Fibroblast of lung (primary cell): Measurements from ENCODE around the gene MRPL45.

Experiments
- EZH2 ChIP-seq: IDR thresholded peaks from 2 replicates; pipeline ENCODE4 v1.5.1; 2012; ENCODE audit warnings: low read length, control low read depth, mild to moderate bottlenecking; ENCODE audit errors: missing control alignments
- TF ChIP-seq, protein P1 (sequence below), 2 donors: IDR thresholded peaks in 1 of 2; conservative IDR thresholded peaks in 1 of 2; 1 replicate in 1 of 2; 2 replicates in 1 of 2; pipeline ENCODE4 v1.5.1; 2011 to 2012; ENCODE audit warnings: low read length in 2 of 2, control low read depth in 1 of 2, inconsistent platforms in 1 of 2, low read depth in 1 of 2, mild to moderate bottlenecking in 1 of 2

DNA sequence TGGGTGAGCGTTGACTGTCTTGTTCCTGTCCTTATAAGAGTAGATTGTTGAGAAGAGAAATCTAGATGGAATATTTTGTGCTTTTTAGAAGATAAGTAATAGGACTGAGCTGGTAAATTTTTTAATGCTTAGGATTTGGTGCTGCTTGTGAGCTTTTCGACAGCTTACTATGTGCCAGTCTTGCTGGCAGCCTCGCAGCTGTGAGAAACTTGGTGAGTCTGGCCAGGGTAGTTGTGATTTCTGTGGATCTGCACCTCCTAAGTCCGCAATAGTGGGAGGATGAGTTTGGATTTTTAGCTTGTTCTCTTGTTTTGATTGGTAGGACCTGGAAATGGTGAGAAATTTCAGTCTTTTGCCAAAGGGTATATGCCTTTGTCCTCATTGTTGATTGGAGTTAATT lies 58.3 kb downstream of the MRPL45 start:
- TF ChIP-seq, protein P1, sequence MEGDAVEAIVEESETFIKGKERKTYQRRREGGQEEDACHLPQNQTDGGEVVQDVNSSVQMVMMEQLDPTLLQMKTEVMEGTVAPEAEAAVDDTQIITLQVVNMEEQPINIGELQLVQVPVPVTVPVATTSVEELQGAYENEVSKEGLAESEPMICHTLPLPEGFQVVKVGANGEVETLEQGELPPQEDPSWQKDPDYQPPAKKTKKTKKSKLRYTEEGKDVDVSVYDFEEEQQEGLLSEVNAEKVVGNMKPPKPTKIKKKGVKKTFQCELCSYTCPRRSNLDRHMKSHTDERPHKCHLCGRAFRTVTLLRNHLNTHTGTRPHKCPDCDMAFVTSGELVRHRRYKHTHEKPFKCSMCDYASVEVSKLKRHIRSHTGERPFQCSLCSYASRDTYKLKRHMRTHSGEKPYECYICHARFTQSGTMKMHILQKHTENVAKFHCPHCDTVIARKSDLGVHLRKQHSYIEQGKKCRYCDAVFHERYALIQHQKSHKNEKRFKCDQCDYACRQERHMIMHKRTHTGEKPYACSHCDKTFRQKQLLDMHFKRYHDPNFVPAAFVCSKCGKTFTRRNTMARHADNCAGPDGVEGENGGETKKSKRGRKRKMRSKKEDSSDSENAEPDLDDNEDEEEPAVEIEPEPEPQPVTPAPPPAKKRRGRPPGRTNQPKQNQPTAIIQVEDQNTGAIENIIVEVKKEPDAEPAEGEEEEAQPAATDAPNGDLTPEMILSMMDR (conservative IDR thresholded peaks at IDR 0.05 in 1 of 2, IDR thresholded peaks at IDR 0.05 in 1 of 2; ENCODE audit: low read depth in 1 of 2, low read length in 2 of 2) = no peak
- no peak for TF ChIP-seq EZH2
